ENCODE results near the gene LRRC25.

- TF ChIP-seq CREB1 (IDR thresholded peaks at IDR 0.05; ENCODE audit: low read depth) (no peak), REST (IDR thresholded peaks at IDR 0.05; ENCODE audit: low read depth) (no peak), TAF1 (IDR thresholded peaks at IDR 0.05; ENCODE audit: low read depth) (no peak), NFIC (IDR thresholded peaks at IDR 0.05) (no peak), EP300 (IDR thresholded peaks at IDR 0.05; ENCODE audit: borderline replicate concordance) (no peak), RAD21 (IDR thresholded peaks at IDR 0.05; ENCODE audit: low read depth) (no peak), ZBTB7A (IDR thresholded peaks at IDR 0.05; ENCODE audit: low read depth) (no peak), TCF12 (IDR thresholded peaks at IDR 0.05; ENCODE audit: low read depth) (no peak)
These were observed 40.4 kb downstream of the LRRC25 start for GRCh38 chr19:18357041-18357440.

Data from Ishikawa (cell line).